Activated CD8-positive, alpha-beta memory T cell treated with anti-CD3 and anti-CD28 coated beads for 48 hours (primary cell): ENCODE results near the gene JAG1.

Experiments used
- DNase-seq, 3 experiments: peaks; one replicate each; pipeline ENCODE4 v3.0.0-alpha.2; 2020; ENCODE audit warnings: low read depth in 2 of 3, low spot score in 2 of 3

JAG1 gene

GRCh38 chr20:10653599-10654249 lies 20.1 kb downstream of the JAG1 start:
- DNase-seq, result no peak

- DNase-seq, result no peak
Observed at GRCh38 chr20:10652660-10653261, 21.0 kb downstream of the JAG1 start.

DNA sequence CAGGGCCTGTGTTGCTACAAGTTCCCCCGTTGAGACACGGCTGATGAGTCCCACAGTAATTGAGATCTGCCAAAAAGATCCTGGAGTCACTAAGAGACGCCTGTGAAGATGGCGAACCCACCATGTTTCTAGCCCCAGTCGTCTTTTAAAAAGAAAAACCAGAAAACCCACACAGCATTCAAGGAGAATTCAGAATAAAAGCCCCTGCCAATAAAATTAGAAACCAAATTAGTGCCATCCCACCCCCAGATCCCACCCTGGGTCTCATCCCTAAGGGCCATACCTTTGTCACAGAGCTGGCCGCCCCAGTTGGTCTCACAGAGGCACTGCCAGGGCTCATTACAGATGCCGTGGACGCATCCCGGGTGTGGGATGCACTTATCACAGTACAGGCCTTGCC lies 21.6 kb downstream of the JAG1 start:
- no peak for DNase-seq

GRCh38 chr20:10651227-10651990 lies 22.4 kb downstream of the JAG1 start:
- no peak for DNase-seq

- DNase-seq, result no peak
Observed at GRCh38 chr20:10649797-10650160, 24.0 kb downstream of the JAG1 start.

DNA sequence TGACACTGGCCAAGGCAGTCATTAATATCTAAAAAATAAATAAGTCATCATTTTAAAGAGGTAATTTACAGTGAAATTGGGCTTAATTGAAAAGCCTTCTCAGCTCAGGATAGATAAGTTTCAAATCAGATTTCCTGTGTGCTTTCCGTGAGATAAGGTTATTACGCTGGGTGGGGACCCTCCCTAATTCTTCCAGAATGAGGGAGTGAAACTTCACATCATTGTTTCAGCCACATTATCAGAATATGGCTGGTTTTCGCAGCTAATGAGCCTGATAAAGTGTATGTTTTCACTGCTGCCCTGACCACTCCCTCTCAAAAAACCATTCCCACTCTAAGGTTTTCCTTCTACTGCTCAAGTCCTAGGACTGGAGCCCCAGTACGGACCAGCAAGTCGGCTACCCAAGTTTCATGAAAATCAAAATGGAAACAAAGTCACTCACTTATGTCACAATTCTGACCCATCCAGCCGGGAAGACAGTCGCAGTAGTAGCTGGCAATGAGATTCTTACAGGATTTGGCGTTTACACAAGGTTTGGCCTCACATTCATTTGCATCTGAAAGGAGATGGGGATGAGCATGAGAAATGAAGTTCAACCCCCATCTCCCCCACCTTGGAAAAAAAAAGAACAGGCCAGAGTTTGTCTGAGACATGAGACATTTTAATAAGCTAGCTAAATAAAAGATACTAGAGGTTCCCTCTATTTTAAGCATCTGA lies 24.6 kb downstream of the JAG1 start:
- DNase-seq, result no peak

DNA sequence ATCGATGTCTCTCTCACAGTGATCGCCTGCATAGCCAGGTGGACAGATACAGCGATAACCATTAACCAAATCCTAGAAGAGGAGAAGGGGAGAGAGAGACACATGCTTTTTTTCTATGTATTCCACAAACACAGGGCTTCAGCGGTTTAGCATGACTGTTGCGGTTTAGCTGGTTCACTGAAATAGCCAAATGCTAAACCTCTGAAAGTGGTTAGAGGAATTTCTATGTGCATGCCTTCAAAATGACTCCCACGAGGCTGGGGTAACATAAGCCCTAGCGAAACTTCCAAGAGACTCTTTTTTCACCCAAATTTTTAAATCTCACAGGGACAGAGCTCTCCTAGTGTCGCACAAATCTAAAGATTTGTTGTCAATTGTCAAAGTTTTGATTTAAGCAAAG lies 25.1 kb downstream of the JAG1 start:
- no peak for DNase-seq

- DNase-seq, result no peak
Observed at GRCh38 chr20:10647909-10648308, 25.9 kb downstream of the JAG1 start.

- DNase-seq, result no peak
Observed at GRCh38 chr20:10647471-10647870, 26.3 kb downstream of the JAG1 start.

DNA sequence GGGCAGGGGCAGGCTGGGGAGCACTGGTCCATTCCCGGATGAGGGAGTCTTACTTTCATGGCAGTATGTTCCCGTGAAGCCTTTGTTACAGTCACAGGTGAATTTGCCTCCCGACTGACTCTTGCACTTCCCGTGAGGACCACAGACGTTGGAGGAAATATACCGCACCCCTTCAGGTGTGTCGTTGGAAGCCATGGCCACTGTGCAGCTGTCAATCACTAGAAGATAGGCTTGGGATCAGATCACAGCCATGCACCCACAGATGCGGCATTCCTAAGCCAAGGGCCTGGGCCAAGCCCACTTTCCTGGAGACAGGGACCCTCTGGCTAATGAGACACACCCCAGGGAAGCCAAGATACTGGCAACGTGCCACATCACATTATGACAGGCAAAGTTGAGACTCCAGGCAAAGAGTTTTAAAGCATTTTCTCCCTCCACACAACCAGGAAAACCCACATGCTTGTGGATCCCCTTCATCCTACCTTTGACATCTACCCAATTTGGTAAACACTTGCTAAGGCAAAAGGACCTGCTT lies 26.8 kb downstream of the JAG1 start:
- no peak for DNase-seq

GRCh38 chr20:10646006-10646405 lies 27.8 kb downstream of the JAG1 start:
- DNase-seq, result no peak

- no peak for DNase-seq
Observed at GRCh38 chr20:10645205-10645570, 28.6 kb downstream of the JAG1 start.

DNA sequence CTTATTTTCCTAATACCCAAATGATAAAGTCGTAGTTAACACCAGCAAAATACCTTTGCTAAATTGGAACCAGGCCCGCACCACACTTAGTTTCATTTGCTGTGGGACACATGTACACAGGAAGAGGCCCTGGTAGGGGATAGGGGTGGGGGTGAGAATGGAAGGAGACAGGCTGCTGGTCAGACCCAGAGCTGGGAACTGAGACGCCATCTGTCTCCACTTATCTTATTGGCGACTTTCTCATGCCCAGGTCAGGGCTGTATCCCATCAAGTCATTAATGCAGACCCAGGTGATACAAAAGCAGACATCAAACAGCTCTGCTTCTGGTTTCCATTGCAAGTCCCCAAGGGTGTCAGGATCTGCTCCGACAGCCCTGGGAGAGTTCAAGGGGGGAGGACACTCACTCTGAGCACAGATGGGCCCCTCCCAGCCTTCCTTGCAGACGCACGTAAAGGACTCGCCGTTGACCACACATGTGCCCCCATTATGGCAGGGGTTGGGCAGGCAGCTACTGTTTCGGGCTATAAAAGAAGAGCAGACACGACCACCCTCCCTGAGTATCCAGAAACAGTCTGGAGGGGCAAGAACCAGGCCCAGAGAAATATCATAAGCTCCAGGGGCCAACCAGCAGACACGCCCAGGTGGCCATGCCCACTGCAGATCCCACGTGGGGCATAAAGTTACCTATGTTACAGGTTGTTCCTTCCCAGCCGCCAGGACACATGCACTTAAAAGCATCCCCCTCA lies 29.2 kb downstream of the JAG1 start:
- DNase-seq, result no peak

- DNase-seq, result no peak
Observed at GRCh38 chr20:10643560-10643873, 30.3 kb downstream of the JAG1 start.

GRCh38 chr20:10642856-10643559 lies 30.8 kb downstream of the JAG1 start:
- no peak for DNase-seq

DNA sequence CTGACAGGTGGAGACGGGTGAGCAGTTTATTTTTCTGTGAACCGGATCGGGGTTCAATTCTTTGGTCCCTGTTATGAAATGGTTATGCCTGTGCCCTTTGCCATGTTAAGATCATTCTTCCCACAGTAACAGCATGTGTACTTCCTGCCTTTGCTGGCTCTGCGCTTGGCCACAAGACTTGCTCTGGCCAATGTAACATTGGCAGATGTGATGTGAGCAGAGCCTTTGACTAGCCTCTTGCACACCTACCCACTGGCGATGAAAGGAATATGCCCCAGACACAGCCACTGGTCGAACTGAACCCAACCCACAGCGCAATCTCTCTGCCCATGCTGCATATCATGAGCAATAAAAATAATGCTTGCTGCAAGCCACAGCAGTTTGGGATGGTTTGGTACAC lies 31.9 kb downstream of the JAG1 start:
- no peak for DNase-seq

DNA sequence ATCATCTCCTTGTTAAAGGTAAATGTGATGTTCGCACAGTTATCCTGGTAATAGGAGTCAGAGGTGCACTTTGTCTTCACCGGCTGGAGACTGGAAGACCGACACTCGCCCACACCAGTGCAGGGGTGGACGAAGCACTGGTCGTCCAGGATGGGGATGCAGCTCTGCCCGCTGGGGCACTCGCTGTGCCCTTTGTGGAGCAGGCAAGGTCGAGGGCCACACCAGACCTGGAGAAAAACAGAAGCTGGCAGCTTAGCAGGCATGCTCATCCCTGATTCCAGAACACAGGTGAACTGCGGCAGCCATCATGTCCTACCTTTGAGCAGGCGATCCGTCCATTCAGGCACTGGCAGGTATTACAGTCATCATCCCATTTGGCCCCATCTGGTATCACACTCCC lies 32.3 kb downstream of the JAG1 start:
- DNase-seq, result no peak

GRCh38 chr20:10640897-10641296 lies 32.9 kb downstream of the JAG1 start:
- DNase-seq, result no peak

DNA sequence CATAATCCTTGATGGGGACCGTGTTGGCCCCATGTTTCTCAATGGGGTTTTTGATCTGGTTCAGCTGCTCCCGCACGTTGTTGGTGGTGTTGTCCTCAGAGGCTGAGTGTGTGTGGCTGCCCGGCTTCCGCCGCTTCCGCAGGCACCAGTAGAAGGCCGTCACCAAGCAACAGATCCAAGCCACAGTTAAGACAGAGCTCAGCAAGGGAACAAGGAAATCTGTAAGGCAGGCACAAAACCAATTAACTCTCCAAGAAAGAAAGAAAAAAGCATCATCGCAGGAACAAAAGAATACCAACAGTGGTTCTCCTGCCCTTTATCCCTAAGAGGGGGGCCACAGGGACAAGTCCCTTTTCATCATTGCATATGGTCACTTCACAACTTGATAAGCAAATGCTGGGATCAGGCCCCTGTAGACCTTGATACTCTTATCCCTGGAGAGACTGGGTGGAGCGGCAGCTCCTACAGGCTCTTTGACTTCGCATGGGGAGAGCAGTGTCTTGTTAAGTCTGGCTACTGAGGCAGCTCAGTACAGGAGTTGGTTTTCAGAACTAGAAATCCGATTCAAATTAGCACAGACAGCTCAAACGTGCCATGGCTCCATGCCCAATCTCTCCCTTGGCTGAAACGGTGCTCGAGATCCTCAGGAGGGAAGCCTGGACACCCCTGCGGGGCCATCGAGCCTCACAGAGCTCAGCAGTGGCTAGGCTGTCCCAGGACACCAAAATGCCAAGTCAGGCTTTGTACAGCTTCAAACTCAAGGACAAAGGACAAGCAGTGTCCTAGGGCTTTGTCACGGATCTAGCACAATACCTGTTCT lies 33.9 kb downstream of the JAG1 start:
- no peak for DNase-seq
